Transverse colon (tissue), 4 donors: ENCODE data around the gene ZNF319. TPM values are rescaled to one million over a fixed set of nuclear protein-coding genes. Genes with fewer than 3 reads are reported as not detected.

Source experiments
- DNase-seq: peaks from one replicate; pipeline ENCODE4 v3.0.0-alpha.2; 2019
- H3K27ac ChIP-seq, 4 donors: fragments of 200-600 bp; sonication (generic); 2 replicates each; pipeline ENCODE4 v1.5.1; 2016 to 2018; ENCODE audit warnings: inconsistent platforms in 4 of 4
- H3K27me3 ChIP-seq: fragments of 200-600 bp; sonication (generic); 2 replicates; pipeline ENCODE4 v1.5.1; 2017; ENCODE audit warnings: inconsistent platforms
- H3K36me3 ChIP-seq, 4 donors: fragments of 200-600 bp; sonication (generic); 2 replicates each; pipeline ENCODE4 v1.5.1; 2017 to 2019; ENCODE audit warnings: inconsistent platforms in 4 of 4
- H3K4me1 ChIP-seq, 4 donors: fragments of 200-600 bp; sonication (generic); 2 replicates each; pipeline ENCODE4 v1.5.1; 2017 to 2020; ENCODE audit warnings: inconsistent platforms in 4 of 4
- H3K4me3 ChIP-seq, 4 donors: fragments of 200-600 bp; sonication (generic); 1 replicate in 1 of 4; 2 replicates in 3 of 4; pipeline versions ENCODE4 v1.5.1 to v1.6.1; 2017 to 2019; ENCODE audit warnings: inconsistent platforms in 4 of 4
- H3K9me3 ChIP-seq, 2 donors: fragments of 200-600 bp; sonication (generic); 2 replicates each; pipeline ENCODE4 v1.5.1; 2017 to 2019; ENCODE audit warnings: inconsistent platforms in 2 of 2
- EP300 ChIP-seq: sonication (generic); formaldehyde crosslinking; IDR thresholded peaks from one replicate; pipeline ENCODE4 v1.6.1; 2017; ENCODE audit warnings: antibody characterized with exemption, low read depth
- POLR2A ChIP-seq: fragments of 450-650 bp; IDR thresholded peaks from one replicate; pipeline ENCODE4 v1.6.1; 2016; ENCODE audit warnings: antibody characterized with exemption, mild to moderate bottlenecking, moderate library complexity
- POLR2AphosphoS5 ChIP-seq, 3 donors: sonication (generic); formaldehyde crosslinking; IDR thresholded peaks; one replicate each; pipeline ENCODE4 v1.6.1; 2016; ENCODE audit warnings: antibody characterized with exemption in 3 of 3
- WGBS, 2 donors: methylation state at CpG; one replicate each; pipeline ENCODE4 v1.1.5; 2018; ENCODE audit warnings: low coverage in 1 of 2; 5-methylcytosine and 5-hydroxymethylcytosine counted together
- in situ Hi-C, 4 donors: fragments of 200-750 bp; cut with MboI; loops; one replicate each; pipeline versions ENCODE4 v1.15.0 to v1.15.1; 2017; ENCODE audit warnings: low sequenced_read_pairs in 3 of 4, low pct_ligation_motif_present in 1 of 4, low pct_unique_long_range_greater_than_20kb in 1 of 4
- intact Hi-C: fragments of 100-400 bp; cut with DNase I; formaldehyde crosslinking; loops from one replicate; pipeline ENCODE4 v1.15.1; 2023; ENCODE audit warnings: low total_unique reads
- total RNA-seq, 4 donors: library from RNA; depleted of rRNA; stranded (reverse); fragments of >200 nt; gene quantifications; one replicate each; pipeline ENCODE4 v1.1.0, GENCODE V29; 2016
- TF ChIP-seq, protein P1 (sequence below), 5 experiments: fragments of 200-600 bp in 3 of 5; fragments of 450-650 bp in 2 of 5; sonication (generic) in 3 of 5; IDR thresholded peaks; 1 replicate in 2 of 5; 2 replicates in 3 of 5; pipeline ENCODE4 v1.5.1; 2016 to 2017; ENCODE audit warnings: antibody characterized with exemption in 5 of 5, inconsistent platforms in 3 of 5, mild to moderate bottlenecking in 2 of 5, moderate library complexity in 1 of 5

Gene ZNF319
- total RNA-seq, 4 donors from 2014 or later, result 6.4 to 11.6 (median 6.5) TPM

DNA sequence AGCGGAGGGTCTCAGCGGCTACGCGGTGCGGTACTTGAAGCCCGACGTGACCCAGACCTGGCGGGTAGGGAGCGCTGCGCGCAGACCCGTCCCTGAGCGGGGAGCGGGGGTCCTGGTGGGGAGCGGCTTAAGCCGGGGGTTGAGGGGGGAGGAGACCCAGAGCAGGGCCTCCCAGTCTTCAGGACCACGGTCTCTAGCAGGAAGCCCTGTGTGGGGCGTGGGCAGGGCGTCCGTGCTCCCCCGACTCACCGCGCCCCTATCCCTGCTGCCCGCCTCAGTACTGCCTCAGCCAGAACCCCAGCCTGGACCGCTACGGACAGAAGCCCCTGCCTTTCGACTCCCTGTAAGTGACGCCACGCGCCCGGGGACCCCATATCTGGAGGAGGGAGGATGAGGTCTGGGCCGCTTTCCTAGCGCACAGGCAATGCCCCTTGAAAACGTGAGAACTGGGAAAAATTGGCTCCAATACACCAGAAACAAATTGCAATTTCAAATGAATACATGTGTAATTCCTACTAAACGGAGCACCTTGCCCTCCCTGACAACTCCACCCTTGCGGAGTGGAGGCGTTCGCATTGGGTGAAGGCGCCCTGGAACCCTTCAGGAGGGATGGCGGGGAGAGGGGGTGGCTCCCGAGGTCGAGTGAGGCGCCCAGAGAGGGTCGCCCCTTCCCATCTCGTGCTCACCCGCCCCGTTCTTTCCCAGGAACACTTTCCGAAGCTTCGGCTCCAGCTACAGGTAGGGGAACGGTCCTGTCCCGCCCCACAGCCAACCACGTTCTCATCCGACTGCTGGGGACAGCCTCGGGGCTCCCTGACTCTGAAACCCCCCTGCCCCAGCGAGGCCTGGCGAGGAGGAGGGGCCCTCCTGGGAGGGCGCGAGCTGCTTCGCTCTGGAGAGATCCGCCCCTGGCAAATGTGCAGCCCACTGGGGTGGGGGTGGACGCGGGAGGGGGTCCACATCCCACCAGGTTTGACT lies 15.0 kb downstream of the ZNF319 start:
- DNase-seq, result no peak
- in situ Hi-C loops, result no loop called here

DNA sequence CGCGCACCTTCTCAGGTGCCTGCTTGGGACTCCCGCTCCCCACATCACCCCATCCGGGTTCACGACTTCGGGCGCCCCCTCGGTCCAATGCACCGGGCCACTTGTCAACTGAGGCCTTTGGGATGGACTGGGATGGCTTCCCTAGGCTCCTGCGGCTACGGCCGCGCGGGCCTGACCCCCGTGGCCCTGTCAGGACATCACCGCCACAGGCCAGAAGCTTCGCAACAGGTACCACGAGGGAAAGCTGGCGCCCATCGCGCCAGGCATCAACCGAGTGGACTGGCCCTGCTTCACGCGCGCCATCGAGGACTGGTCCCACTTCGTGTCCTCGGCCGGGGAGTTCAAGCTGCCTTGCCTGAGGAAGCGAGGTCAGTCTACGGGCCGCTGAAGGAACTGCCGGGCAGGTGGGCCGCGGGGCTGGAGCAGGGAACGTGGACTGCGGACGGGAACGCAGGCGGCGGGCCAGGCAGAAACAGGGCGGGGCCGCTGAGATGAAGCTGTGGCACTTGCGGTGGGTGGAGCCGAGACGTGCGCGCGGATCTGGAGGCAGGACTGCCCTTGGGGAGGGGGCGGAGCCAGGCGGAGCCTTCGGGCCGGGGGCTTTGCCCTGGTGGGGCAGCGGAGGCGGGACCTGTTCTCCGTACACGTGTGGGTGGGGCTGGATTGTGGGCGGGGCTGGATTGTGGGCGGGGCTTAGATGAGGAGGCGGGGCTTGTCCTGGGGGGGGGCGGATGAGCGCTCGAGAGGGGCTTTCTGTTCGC lies 15.8 kb downstream of the ZNF319 start:
- Histone ChIP-seq H3K27ac (peak overlapping the region in 1 of 4 donors; percentile 55), H3K4me1 (peaks cover 0 to 8% (median 7%) of the 10 kb centered on the region in 4 donors), H3K4me3 (peak overlapping the region; percentile 25 to 43 (median 40)), H3K9me3 (no peaks in the 10 kb centered on the region), H3K36me3 (no peaks in the 10 kb centered on the region), H3K27me3 (peaks cover 28% of the 10 kb centered on the region)
- DNase-seq, result peak; percentile 85
- TF ChIP-seq POLR2AphosphoS5 (IDR thresholded peaks at IDR 0.05) (no peak), EP300 (no peak), POLR2A (no peak)
- TF ChIP-seq, protein P1, sequence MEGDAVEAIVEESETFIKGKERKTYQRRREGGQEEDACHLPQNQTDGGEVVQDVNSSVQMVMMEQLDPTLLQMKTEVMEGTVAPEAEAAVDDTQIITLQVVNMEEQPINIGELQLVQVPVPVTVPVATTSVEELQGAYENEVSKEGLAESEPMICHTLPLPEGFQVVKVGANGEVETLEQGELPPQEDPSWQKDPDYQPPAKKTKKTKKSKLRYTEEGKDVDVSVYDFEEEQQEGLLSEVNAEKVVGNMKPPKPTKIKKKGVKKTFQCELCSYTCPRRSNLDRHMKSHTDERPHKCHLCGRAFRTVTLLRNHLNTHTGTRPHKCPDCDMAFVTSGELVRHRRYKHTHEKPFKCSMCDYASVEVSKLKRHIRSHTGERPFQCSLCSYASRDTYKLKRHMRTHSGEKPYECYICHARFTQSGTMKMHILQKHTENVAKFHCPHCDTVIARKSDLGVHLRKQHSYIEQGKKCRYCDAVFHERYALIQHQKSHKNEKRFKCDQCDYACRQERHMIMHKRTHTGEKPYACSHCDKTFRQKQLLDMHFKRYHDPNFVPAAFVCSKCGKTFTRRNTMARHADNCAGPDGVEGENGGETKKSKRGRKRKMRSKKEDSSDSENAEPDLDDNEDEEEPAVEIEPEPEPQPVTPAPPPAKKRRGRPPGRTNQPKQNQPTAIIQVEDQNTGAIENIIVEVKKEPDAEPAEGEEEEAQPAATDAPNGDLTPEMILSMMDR (IDR thresholded peaks at IDR 0.05), result no peak
- intact Hi-C loops (no loop called here), in situ Hi-C loops (no loop called here)
- WGBS, 2 donors, result 20% methylated on average over 58 of the region's 64 CpGs; no CpG with 5 or more reads in 1 of the 2 donors

More for the DNA sequence above, 15.0 kb downstream of the ZNF319 start:
- 30 to 33% methylated on average over 20 to 62 of the region's 62 CpGs for WGBS, 2 donors
- Histone ChIP-seq H3K27ac (peak overlapping the region in 2 of 4 donors; percentile 28 to 55), H3K27me3 (peaks cover 28% of the 10 kb centered on the region), H3K36me3 (no peaks in the 10 kb centered on the region), H3K4me1 (peaks cover 0 to 8% (median 7%) of the 10 kb centered on the region in 4 donors), H3K4me3 (peak overlapping the region; percentile 25 to 43 (median 40)), H3K9me3 (no peaks in the 10 kb centered on the region)
- intact Hi-C loops, result no loop called here
- TF ChIP-seq, protein P1 (IDR thresholded peaks at IDR 0.05), result no peak
- TF ChIP-seq POLR2A, result no peak
- TF ChIP-seq POLR2AphosphoS5 (IDR thresholded peaks at IDR 0.05), result no peak
- TF ChIP-seq EP300, result no peak

DNA sequence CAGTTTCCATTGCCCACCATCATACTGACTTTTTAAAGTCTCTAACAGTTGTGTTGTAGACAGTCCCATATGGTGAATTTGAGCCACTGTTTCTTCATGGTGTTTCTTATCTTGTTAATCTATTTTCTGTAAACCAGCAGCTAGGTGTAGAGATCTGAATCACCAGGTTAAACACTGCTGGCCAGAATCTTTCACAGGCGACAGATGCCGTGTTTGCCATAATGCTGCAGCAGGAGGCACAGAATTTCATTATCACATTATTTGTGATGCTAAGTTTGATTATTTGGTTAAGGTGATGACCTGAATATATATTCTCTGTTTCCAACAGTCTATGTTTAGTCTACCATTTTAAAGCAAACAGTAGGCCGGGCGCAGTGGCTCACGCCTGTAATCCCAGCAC lies 18.1 kb downstream of the ZNF319 start:
- Histone ChIP-seq H3K27me3 (peaks cover 28% of the 10 kb centered on the region), H3K36me3 (no peaks in the 10 kb centered on the region), H3K27ac (no peak overlapping the region), H3K9me3 (no peaks in the 10 kb centered on the region), H3K4me3 (no peak overlapping the region), H3K4me1 (peaks cover 0 to 8% (median 7%) of the 10 kb centered on the region in 4 donors)
- DNase-seq, result no peak
- WGBS, 2 donors, result 71 to 87% methylated on average over 3 to 5 of the region's 5 CpGs
- TF ChIP-seq POLR2A (no peak), POLR2AphosphoS5 (IDR thresholded peaks at IDR 0.05) (no peak), EP300 (no peak)
- TF ChIP-seq, protein P1 (IDR thresholded peaks at IDR 0.05), result no peak
- in situ Hi-C loops, result no loop called here
- intact Hi-C loops, result no loop called here

DNA sequence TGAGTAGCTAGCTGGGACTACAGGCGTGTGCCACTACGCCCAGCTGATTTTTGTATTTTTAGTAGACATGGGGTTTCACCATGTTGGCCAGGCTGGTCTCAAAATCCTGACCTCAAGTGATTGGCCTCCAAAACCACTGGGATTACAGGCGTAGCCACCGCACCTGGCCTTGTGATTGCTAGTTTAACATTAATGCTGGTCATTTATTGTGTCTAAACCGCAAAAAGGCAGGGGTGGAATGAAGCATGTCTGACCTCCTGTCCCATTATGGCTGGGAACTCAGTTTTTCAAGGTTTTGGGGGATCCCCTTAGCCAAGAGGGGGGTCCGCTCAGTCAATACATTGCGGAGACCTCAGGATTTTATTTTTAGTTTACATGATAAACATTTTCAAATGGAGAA lies 18.8 kb downstream of the ZNF319 start:
- Histone ChIP-seq H3K36me3 (no peaks in the 10 kb centered on the region), H3K9me3 (no peaks in the 10 kb centered on the region), H3K4me1 (peaks cover 0 to 8% (median 7%) of the 10 kb centered on the region in 4 donors), H3K4me3 (no peak overlapping the region), H3K27ac (no peak overlapping the region), H3K27me3 (peaks cover 28% of the 10 kb centered on the region)
- intact Hi-C loops, result no loop called here
- in situ Hi-C loops, result no loop called here
- TF ChIP-seq EP300 (no peak), POLR2AphosphoS5 (IDR thresholded peaks at IDR 0.05) (no peak), POLR2A (no peak)
- TF ChIP-seq, protein P1 (IDR thresholded peaks at IDR 0.05), result no peak
- DNase-seq, result no peak
- WGBS, 2 donors, result 73 to 92% methylated on average over 2 to 7 of the region's 7 CpGs
